GM18498 (cell line): ENCODE results near the gene MRPS11.
A peak's percentile ranks its signal among the peaks of the same experiment; 100 is the strongest.
"Not testable (repeated sequence)": the region's sequence is repeated elsewhere in the genome, so short reads cannot be mapped to it uniquely, and the experiment has no call there.

Source experiments
- ATAC-seq: cut with Tn5 transposase; IDR thresholded peaks from one replicate; pipeline ENCODE4 v1.9.1; 2021; ENCODE audit warnings: mild to moderate bottlenecking, moderate library complexity; ENCODE audit not compliant: unreplicated experiment

MRPS11 gene

GRCh38 chr15:88467073-88467934 lies at the start of gene MRPS11, which contains the start of gene MRPL46:
MRPS11 (plus strand) TSS chr15:88467708; CDS start chr15:88467718, 10 bp downstream.
MRPL46 (minus strand) TSS chr15:88467388; CDS start chr15:88467377, 11 bp downstream.
- ATAC-seq = peak; percentile 90

- no peak for ATAC-seq
Measured at GRCh38 chr15:88419830-88420229, 47.7 kb upstream of the MRPS11 start.

GRCh38 chr15:88423331-88423730 lies 44.2 kb upstream of the MRPS11 start:
- ATAC-seq = no peak

GRCh38 chr15:88426304-88426703 lies 41.2 kb upstream of the MRPS11 start:
- ATAC-seq = no peak

DNA sequence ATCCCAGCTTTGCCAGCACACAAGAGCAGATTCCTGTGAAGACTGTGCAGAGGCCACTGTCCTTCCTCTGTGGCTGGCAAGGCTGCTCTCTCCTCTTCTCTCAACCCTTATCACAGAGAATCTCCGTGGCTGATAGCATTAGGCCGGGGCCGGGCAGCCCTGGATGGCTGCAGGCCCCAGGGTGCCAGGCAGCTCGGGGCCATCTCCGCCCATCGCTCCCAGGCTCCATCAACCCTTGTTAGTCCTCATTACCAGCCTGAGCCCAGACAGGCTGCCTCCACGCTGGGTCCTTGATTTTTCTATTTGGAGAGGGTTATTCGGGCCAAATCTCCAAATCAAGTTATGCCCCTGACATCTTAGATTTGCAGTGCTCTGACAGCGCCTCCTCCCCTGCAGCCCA lies 39.5 kb upstream of the MRPS11 start:
- ATAC-seq = no peak

DNA sequence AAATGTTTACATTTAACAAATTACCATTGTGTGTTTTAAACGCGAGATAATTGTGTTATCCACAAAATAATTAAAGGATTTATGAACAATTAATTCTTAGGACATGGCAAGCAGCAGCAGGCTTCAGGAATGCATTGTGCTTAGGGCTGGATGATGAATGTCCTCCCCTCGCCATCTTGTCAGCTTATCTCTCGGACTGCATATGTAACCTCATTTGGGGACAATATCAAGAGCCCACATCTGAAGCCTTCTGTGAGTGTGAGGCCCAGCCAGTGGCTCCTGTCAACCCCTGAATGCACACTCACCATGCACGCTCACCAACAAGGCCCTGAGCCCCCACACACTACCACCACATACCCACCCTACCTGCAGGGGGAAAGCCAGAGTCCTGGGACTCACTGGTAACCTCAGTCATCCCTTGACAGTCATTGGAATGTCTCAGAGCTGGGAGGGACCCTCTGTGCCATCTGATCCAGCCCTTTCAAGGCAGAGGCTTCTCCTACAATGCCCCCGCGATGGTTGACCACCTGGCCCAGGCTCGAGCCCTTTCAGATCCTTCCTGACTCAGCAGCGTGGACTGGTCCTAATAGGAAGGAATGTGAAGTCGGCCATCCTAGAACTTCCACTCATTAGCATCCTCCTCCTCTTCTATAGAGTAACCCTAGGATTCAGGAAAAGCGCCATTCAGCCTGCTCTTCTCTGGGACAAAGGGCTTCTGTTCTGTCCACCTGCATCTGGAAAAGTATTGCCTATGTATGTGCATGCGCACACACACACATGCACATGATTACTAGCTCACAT lies 38.5 kb upstream of the MRPS11 start:
- ATAC-seq = no peak

GRCh38 chr15:88430051-88430450 lies 37.5 kb upstream of the MRPS11 start:
- no peak for ATAC-seq

GRCh38 chr15:88431441-88431840 lies 36.1 kb upstream of the MRPS11 start:
- ATAC-seq = no peak

GRCh38 chr15:88433046-88433685 lies 34.3 kb upstream of the MRPS11 start:
- ATAC-seq = no peak

- ATAC-seq = not testable (repeated sequence)
Measured at GRCh38 chr15:88434106-88434505, 33.4 kb upstream of the MRPS11 start.

DNA sequence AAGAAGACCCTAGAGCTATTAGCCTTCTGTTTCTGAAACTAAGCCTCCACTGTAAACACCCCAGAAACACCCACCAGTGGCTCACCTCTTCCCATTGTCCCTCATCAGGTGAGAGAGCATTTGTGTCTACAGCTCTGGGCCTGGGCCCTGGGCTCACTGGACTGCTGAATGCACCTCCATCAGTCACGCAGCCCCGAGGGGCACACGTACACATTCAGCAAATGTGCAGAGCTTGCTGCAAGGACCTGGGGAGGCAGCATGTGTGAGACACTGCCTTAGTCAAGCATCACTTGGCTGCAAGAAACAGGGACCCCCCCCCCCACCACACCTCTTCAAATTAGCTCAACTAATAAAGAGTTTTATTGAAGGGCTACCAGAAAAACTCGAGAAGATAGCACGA lies 29.3 kb upstream of the MRPS11 start:
- no peak for ATAC-seq

DNA sequence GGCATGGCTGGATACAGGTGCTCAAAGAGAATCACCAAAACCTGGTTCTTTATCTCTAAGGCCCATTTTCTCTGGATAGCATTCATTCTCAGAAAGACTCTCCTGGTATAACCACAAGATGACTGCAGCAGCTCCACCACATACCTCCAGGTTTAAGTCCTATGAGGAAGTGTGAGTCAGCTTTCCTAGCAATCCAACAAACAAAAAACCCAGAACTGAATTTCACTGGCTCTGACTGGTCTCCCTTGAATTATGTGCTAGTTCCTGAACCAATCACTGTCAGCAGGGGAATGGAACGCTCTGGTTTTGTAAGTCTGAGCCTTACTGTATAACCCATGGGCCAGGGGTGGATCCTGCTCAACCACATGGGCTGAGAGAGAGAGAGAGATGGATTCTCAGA lies 27.5 kb upstream of the MRPS11 start:
- no peak for ATAC-seq

- no peak for ATAC-seq
Measured at GRCh38 chr15:88441076-88441730, 26.3 kb upstream of the MRPS11 start.

GRCh38 chr15:88447206-88447605 lies 20.3 kb upstream of the MRPS11 start:
- ATAC-seq = no peak

DNA sequence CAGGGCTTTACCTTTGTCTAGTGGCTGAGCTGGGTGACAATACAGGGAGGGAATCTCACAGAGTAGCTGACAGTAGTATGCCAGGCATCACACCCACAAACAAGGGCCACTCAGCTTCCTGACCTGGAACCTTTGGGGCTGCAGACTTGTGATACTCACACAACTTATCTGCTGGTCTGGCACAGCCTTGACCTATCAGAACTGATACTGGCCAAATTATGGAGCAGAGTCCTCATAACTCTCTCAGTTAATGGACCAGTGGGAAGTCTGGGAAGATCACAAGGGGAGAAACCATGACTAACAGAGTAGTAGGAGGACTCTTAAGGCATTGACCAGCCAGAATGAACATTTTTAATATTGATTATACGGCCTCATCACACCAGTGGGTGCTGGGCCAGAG lies 19.8 kb upstream of the MRPS11 start:
- no peak for ATAC-seq

GRCh38 chr15:88448991-88449461 lies 18.5 kb upstream of the MRPS11 start:
- ATAC-seq = no peak

DNA sequence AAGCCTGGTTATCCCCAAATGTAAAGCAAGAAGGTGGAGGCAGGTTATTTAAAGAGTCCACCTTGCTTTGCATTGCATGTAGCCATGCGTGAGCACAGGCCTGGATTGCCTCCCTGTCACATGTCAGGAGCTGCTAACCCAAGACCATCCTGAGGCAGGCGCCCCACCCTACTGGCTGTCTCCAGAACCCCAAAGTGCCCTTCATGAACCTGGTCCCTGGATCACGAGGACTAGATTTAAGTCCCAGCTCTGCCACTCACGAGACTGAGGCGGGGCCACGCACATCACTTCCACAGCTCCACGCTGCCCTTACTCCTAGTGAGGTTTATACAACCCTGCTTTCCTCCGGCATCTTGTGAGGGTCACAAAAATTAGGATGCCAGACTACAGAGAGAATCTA lies 17.9 kb upstream of the MRPS11 start:
- no peak for ATAC-seq

DNA sequence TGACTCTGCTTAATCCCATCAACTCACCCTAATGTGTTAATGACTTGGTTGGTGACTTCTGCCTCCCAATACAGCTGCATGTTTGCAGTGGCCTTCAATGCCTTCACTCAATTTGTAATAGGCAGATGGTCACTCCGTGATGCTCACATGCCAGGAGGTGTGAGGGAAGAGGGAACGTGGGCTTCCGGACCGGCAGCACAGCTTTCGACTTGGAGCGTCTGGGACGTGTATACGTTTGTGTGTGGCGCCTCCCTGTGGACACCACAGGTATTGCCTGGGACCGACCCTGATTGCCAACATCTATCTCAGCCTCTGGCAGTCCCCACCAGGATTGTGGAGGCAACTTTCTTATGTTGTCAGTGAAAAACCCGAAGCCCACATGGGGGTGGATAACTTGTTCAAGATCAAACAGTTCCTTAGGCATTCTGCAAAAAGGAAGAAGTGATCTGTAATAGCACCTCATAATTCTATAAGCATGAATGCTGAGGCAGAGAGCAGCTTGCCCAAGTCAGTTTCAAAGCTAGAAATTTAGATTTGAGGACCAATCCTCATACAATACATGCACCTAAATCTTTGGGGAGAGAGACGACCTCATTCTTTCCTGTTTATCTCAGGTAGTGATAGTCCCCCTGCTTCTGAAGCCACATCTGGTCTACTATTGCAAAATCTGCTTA lies 17.2 kb upstream of the MRPS11 start:
- ATAC-seq = no peak

DNA sequence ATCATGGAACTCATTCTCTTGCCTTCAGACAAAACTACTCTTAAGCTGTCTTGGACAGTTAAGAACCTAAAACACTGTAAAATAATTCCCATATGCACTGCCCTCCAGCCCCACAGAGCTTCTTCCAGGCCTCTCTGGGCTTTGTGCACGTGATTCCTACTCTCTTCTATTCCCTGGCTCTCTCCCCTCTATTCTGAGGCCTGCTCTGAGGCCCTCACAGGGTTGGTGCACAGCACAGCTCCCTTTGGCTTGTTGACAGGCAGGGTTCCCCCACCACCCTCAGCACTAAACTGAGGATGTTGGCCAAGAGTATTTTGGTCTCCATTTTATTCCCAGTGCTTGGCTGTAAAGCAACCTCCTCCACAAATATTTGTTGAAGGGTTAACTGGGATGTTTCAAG lies 13.9 kb upstream of the MRPS11 start:
- no peak for ATAC-seq

GRCh38 chr15:88454236-88454635 lies 13.3 kb upstream of the MRPS11 start:
- no peak for ATAC-seq
